Thyroid gland (tissue), 4 donors: Measurements from ENCODE around the gene COG3.

Source experiments
- CTCF ChIP-seq, 6 experiments: fragments of 200-600 bp in 3 of 6; fragments of 450-650 bp in 3 of 6; sonication (generic) in 3 of 6; IDR thresholded peaks; one replicate each; pipeline ENCODE4 v1.5.1; 2016 to 2019; ENCODE audit warnings: antibody characterized with exemption in 6 of 6, mild to moderate bottlenecking in 2 of 6, inconsistent platforms in 1 of 6, moderate library complexity in 1 of 6
- POLR2A ChIP-seq, 2 donors: fragments of 450-650 bp; IDR thresholded peaks; one replicate each; pipeline ENCODE4 v1.6.1; 2017; ENCODE audit warnings: antibody characterized with exemption in 2 of 2, mild to moderate bottlenecking in 2 of 2, moderate library complexity in 1 of 2

GRCh38 chr13:45548281-45548680 lies 83.5 kb downstream of the COG3 start:
- TF ChIP-seq CTCF (IDR thresholded peaks at IDR 0.05) (no peak), POLR2A (IDR thresholded peaks at IDR 0.05) (no peak)
